Thoracic aorta (tissue), 2 donors: ENCODE results near the gene ADGRF3. TPM values are rescaled to one million over a fixed set of nuclear protein-coding genes. Genes with fewer than 3 reads are reported as not detected.
"Not testable (repeated sequence)": the region's sequence is repeated elsewhere in the genome, so short reads cannot be mapped to it uniquely, and the experiment has no call there.

ENCODE experiments used
- ATAC-seq: fragments of 150-250 bp; one replicate; pipeline ENCODE4 v1.8.0; 2017; ENCODE audit warnings: low read depth; ENCODE audit not compliant: insufficient number of reproducible peaks, low FRiP score
- DNase-seq: peaks from one replicate; pipeline ENCODE4 v3.0.0-alpha.2; 2020; ENCODE audit warnings: low spot score
- H3K27ac ChIP-seq, 2 donors: fragments of 200-600 bp; sonication (generic); 1 replicate in 1 of 2; 2 replicates in 1 of 2; pipeline ENCODE4 v1.5.1; 2016; ENCODE audit warnings: mild to moderate bottlenecking in 2 of 2, moderate library complexity in 2 of 2
- H3K27me3 ChIP-seq: fragments of 200-600 bp; sonication (generic); replicated peaks from 2 replicates; pipeline ENCODE4 v1.6.0; 2016; ENCODE audit warnings: mild to moderate bottlenecking; ENCODE audit not compliant: insufficient read depth
- H3K36me3 ChIP-seq: fragments of 200-600 bp; sonication (generic); one replicate; pipeline ENCODE4 v1.5.1; 2016
- H3K4me1 ChIP-seq, 2 donors: fragments of 200-600 bp; sonication (generic); 1 replicate in 1 of 2; 2 replicates in 1 of 2; pipeline versions ENCODE4 v1.5.1 to v1.6.0; 2016; ENCODE audit warnings: low read depth in 2 of 2, mild to moderate bottlenecking in 1 of 2; ENCODE audit not compliant: control insufficient read depth in 1 of 2
- H3K4me3 ChIP-seq: fragments of 200-600 bp; sonication (generic); 2 replicates; pipeline ENCODE4 v1.5.1; 2016; ENCODE audit warnings: mild to moderate bottlenecking
- H3K9me3 ChIP-seq: fragments of 200-600 bp; sonication (generic); 2 replicates; pipeline ENCODE4 v1.5.1; 2016
- CTCF ChIP-seq: fragments of 200-600 bp; sonication (generic); IDR thresholded peaks from one replicate; pipeline ENCODE4 v1.5.1; 2019; ENCODE audit warnings: antibody characterized with exemption
- total RNA-seq, 2 donors: library from RNA; depleted of rRNA; stranded (reverse); fragments of >200 nt; gene quantifications; one replicate each; pipeline versions ENCODE4 v1.1.0 to v1.2.3, GENCODE V29; 2016

Gene ADGRF3
- total RNA-seq, 2 donors from 2014 or later, result 0.68 TPM; not detected in 1

- Histone ChIP-seq H3K4me1 (peaks cover 13 to 14% of the 10 kb centered on the region in 2 donors), H3K27me3 (no peaks in the 10 kb centered on the region), H3K36me3 (peaks cover 5% of the 10 kb centered on the region), H3K27ac (no peak overlapping the region), H3K9me3 (no peaks in the 10 kb centered on the region), H3K4me3 (no peak overlapping the region)
- DNase-seq, result no peak
- no peak for TF ChIP-seq CTCF
- no peak for ATAC-seq
These were observed 76.2 kb downstream of the ADGRF3 start for GRCh38 chr2:26270373-26270772.

GRCh38 chr2:26269571-26270158 lies 76.9 kb downstream of the ADGRF3 start:
- Histone ChIP-seq H3K9me3 (no peaks in the 10 kb centered on the region), H3K4me1 (peaks cover 13 to 14% of the 10 kb centered on the region in 2 donors), H3K27ac (no peak overlapping the region), H3K27me3 (no peaks in the 10 kb centered on the region), H3K4me3 (no peak overlapping the region), H3K36me3 (peaks cover 12% of the 10 kb centered on the region)
- no peak for DNase-seq
- no peak for ATAC-seq
- no peak for TF ChIP-seq CTCF

- H3K27ac ChIP-seq, result not testable (repeated sequence)
These were observed 77.8 kb downstream of the ADGRF3 start for GRCh38 chr2:26268670-26269385.

GRCh38 chr2:26268213-26268612 lies 78.4 kb downstream of the ADGRF3 start:
- peaks cover 22% of the 10 kb centered on the region for H3K36me3 ChIP-seq
- no peak for ATAC-seq

More at GRCh38 chr2:26268670-26269385, 77.8 kb downstream of the ADGRF3 start:
- H3K4me1 ChIP-seq, H3K9me3 ChIP-seq, ATAC-seq, DNase-seq, H3K27me3 ChIP-seq, H3K4me3 ChIP-seq: not testable (repeated sequence)
- H3K36me3 ChIP-seq, result peaks cover 18% of the 10 kb centered on the region

GRCh38 chr2:26258836-26259235 lies 87.8 kb downstream of the ADGRF3 start:
- not testable (repeated sequence) for H3K27ac ChIP-seq, ATAC-seq, H3K9me3 ChIP-seq, H3K27me3 ChIP-seq, DNase-seq, H3K4me1 ChIP-seq, H3K4me3 ChIP-seq
- H3K36me3 ChIP-seq, result peaks cover 14% of the 10 kb centered on the region

More at GRCh38 chr2:26268213-26268612, 78.4 kb downstream of the ADGRF3 start:
- H3K4me3 ChIP-seq, result no peak overlapping the region
- no peak for TF ChIP-seq CTCF
- peaks cover under 1% of the 10 kb centered on the region in 2 donors for H3K4me1 ChIP-seq
- H3K27ac ChIP-seq, result no peak overlapping the region
- H3K27me3 ChIP-seq, result no peaks in the 10 kb centered on the region
- no peaks in the 10 kb centered on the region for H3K9me3 ChIP-seq
- no peak for DNase-seq

Other genes with a start within 250 kb of the ADGRF3 start
- 1 to 10 TPM; 2.3 to 5.6 TPM for gene GAREM2, start 173.7 kb downstream of the ADGRF3 start, total RNA-seq
- 10 to 100 TPM; 85.6 to 88.6 TPM for gene HADHA, start 102.2 kb downstream of the ADGRF3 start, total RNA-seq
- 10 to 100 TPM; 50.2 to 56.4 TPM for gene HADHB, start 101.8 kb downstream of the ADGRF3 start, total RNA-seq
- gene SELENOI, start 646 bp downstream of the ADGRF3 start, total RNA-seq, result 10 to 100 TPM in 1 of 2 donors, 1 to 10 TPM in 1; 7.0 to 11.8 TPM
- gene DRC1, start 55.1 kb upstream of the ADGRF3 start, total RNA-seq, result not detected
- gene OTOF, start 131.3 kb upstream of the ADGRF3 start, total RNA-seq, result under 1 TPM in 1 of 2 donors, not detected in 1; 0.28 TPM